HT-29 (cell line): ENCODE results near the gene KRT84. TPM values are rescaled to one million over a fixed set of nuclear protein-coding genes. Genes with fewer than 3 reads are reported as not detected.
"Not testable (repeated sequence)": the region's sequence is repeated elsewhere in the genome, so short reads cannot be mapped to it uniquely, and the experiment has no call there.

Experiments used
- DNase-seq: peaks from one replicate; pipeline ENCODE4 v3.0.0-alpha.2; 2015; ENCODE audit warnings: low spot score
- total RNA-seq: library from RNA; depleted of rRNA; stranded (reverse); fragments of >200 nt; shearing (Covaris generic); gene quantifications from 2 replicates; pipeline ENCODE4 v1.2.3, GENCODE V29; 2014; rRNA removed

Gene KRT84
- total RNA-seq, 1 experiment from 2014 or later = not detected

DNA sequence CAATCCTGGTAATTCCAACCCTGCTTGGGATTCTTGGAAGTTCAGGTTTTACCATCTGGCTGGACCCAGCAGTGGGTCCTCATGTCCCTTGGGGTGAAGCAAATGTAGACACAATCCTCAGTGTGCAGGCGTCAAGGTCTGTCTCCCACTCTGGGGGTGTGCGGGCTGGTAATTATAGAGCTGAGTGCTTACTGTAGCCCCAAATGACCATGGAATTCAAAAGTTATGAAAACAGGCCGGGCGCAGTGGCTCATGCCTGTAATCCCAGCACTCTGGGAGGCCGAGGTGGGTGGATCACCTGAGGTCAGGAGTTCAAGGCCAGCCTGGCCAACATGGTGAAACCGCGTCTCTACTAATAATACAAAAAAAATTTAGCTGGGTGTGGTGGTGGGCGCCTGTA lies 40.4 kb downstream of the KRT84 start:
- DNase-seq = not testable (repeated sequence)

DNA sequence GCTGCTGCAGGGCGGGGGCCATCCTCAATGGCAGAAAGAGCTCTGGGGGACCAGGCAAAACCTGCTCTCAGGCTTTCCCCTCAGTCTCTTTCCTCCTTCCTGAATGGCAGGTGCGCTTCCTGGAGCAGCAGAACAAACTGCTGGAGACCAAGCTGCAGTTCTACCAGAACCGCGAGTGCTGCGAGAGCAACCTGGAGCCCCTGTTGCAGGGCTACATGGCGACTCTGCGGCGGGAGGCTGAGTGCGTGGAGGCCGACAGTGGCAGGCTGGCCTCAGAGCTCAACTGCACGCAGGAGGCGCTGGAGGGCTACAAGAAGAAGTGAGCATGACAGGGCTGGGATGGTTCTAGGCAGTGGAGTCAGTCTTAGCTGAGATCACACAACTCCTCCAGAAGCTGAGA lies 41.3 kb downstream of the KRT84 start:
- DNase-seq = no peak

DNA sequence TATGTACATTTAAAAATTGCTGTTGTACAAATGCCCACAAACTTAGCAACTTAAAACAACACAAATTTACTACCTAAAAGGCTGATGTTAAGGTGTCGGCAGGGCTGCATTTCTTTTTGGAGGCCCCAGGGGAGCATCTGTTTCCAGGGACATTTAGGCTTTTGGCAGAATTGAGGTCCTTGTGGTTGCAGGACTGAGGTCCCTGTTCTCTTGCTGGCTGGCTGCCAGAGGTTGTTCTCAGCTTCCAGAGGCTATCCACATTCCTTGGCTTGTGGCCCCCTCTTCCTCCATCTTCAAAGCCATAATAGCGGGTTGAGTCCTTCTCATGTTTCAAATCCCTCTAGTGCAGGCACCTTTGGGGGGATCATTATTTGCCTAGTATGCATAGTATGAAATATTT lies 41.9 kb downstream of the KRT84 start:
- DNase-seq = no peak

DNA sequence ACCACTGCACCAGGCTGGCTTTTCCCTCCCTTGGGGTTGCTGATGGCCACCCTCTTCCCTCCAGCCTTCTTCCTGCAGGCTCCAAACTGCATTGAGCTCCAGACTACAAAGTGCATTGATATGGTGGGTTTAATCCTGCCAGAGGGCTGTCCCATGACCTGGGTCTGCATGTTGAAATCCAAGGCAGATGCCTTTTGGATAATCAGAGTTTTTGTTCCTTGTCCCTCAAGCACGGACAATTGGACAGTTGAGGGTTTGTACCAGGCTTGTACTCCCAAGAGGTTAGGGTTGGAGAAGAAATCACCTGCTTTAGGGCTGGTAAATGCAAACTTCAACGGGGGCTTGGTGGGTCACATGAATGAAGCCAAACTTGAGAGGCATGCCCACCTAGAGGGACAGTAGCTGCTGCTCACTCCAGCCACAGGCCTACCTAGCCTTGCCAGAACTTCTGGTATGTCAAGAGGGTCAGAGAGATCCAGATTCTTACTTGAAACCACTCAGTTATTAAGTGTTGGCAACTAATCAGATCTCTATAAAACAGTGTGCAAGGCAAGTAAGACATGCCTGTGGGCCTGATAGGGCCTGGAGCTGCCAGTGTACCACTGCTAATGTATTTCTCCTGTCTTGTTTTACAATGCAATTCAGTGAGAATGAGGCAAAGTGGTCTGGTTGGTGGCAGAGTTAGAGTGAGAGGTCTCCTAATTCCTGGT lies 42.5 kb downstream of the KRT84 start:
- no peak for DNase-seq

DNA sequence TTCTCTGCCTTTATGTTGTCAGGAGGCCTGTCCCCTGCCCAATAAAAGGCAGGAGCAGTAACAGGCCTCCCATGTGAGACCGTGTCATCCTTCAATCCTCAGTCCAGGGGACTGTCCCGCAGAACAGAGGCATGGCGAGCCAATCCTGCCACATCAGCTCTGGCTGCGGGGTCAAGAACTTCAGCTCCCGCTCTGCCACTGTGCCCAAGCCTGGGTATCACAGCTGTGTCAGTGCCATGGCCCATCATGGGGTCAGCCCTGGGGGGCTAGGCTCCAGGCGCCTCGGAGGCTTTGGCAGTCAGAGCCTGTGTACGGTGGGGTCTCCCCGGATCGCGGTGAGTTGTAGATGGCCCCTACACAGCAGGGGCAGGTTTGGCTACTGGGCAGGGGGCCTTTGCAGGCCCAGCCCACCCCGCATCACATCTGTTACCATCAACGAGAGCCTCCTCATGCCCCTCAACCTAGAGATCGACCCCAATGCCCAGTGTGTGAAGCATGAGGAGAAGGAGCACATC lies 44.3 kb downstream of the KRT84 start:
- DNase-seq = no peak

DNA sequence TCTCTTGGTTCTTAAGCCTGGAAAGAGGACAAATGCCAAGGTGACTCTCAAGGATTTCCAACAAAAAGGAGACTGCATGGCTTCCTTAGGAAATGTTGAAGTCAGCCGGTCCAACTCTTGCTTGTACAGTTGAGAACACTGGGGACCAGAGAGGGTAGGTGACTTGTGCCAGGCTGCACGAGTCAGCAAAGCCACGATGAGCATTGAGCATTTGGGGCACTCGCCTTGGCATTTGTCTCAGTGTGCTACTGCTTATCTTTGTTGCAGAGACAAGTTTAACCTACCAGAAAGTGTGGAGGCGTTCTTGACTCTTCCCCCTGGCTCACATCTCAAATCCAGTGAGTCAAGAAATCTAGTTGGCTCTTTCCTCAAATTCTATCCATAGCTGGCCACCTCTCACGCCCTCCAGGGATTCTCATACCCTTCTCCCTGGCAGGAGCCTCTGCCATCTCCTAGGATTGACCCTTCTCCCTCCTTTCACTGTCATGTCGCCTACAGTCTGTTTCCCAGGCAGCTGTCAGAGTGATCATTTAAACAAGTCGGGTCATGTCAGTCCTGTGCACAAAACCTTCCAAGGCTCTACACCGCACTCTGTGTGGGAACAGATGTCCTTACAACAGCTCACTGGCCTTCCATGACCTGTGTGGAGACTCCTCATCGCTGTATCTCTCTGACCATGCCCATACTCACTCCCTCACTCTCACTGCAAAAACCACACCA lies 47.1 kb downstream of the KRT84 start:
- DNase-seq = no peak

DNA sequence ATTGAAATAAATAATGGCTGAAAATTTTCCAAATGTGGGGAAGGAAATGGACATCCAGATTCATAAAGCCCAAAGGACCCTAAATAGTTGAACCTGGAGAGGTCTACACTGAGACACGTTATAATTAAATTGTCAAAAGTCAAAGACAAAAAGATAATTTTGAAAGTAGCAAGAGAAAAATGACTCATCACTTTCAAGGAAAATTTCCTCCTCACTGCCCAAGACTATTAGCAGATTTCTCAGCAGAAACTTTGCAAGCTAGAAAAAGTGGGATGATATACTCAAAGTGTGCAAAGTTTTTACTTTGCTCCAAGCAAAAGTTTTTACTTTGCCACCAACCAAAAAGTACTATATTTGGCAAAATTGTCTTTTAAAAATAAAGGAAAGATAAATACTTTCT lies 48.4 kb downstream of the KRT84 start:
- no peak for DNase-seq

DNA sequence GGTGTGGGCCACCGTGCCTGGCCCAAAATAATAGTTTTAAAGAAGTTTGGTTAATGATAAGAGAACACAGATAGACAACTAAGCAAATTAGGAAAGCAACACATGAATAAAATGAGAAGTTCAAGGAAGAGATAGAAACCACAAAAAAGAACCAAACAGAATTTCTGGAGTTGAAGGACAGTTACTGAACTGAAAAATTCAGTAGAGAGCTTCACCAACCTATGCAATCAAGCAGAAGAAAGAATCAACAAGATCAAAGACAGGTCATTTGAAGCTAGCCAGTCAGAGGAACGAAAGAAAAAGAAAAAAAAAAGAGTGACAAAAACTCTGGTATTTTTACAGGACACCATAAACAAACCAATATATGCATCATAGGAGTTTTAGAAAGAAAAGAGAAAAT lies 48.8 kb downstream of the KRT84 start:
- DNase-seq = no peak

DNA sequence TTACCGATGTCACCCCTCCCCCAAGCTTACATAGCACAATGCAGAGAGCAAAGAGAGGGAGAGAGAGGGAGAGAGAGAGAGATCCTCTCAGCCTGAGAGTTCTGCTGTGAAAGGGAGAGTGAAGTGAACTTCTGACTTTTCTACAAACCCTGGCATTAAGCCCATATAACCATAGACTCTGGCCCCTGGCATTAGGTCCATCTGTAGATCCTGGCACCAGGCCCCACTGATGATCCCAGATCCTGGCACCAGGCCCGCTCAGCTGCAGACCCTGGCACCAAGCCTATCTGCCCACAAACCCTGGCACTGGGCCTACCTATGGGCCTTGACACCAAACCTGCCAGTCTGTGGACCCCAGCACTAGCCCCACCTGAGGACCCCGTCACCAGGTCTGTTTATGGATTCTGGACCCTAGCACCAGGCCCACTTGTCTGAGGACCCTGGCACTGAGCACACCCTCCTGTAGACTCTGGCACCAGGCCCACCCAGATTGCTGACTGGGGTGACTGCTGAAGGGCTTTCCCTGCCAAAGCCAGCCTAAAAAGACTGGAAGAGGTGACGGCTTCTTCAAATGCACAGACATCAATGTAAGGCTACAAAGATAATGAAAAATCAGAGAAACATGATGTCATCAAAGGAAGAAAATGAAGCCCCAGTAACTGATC lies 49.7 kb downstream of the KRT84 start:
- DNase-seq = peak; percentile 52

DNA sequence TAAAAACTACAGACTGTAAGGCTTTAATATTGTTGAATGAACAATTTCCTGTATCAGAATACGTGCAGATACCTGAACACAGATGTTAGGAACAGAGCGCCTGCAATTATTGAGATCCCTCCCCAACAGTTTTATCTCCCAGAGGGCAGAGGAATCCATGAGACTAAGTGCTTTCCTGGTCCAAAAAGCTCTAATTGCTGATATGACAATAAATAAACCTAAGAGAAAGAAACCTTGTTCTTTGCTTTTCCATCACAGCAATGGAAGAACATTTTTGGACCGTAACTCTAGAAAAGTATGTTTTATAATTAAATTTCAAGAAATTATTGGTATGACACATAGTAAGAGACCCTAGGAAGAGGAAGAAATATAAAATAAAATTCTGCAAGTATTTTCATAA lies 51.3 kb downstream of the KRT84 start:
- DNase-seq = no peak

DNA sequence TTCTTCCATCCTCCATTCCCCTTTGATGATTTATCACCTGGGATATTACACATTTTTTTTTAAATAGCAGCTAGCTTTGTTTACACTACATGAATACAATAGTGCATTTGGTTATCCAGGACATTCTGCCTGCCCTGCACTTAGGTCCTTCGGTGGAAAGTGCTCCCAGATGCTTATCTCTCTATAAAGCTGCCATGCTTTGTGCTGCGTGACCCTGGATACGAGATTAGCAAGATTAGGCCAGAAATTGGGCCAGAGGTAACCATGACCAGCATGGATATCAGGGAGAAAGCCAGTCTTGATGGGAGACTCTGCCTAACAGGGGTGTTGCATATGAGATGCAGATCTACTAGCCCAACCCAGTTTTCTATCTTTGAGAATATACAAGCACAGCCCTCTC lies 52.1 kb downstream of the KRT84 start:
- peak; percentile 45 for DNase-seq

DNA sequence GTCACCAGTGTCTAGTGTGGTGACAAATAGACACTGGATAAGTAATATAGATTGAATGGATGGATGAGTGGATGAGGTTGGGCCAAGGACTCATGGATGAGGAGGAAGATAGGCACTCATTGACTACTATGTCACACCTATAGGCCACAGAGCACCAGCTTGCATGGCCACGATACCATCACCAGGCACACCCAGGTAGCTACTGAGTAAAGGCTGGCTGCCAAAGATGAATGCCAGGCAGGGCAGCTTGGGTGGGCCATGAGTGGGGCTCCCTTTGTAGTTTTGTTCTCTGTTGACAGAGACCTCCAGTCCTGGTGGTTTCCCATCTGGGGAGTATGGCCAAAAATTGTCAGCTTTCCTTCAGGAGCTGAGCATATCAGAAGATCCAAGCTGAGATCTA lies 53.1 kb downstream of the KRT84 start:
- DNase-seq = no peak

DNA sequence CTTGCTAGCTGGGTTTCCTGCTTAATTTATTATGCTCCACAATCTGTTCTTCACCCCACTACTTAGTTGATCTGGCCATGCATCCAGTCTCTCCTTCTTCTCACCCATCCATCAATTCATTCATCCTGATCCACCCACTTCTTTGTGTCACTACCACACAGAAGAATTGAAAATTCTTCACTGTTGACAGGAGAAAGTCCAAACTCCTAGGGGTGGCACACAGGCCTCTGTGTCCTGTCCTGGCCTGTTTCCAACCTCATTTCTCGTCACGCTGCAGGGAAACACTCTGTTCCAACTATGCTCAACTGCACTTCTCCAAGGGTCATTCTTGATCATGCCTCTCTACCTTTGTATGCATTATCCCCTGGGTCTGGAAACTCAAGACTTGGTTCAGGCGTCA lies 53.6 kb downstream of the KRT84 start:
- DNase-seq = no peak

DNA sequence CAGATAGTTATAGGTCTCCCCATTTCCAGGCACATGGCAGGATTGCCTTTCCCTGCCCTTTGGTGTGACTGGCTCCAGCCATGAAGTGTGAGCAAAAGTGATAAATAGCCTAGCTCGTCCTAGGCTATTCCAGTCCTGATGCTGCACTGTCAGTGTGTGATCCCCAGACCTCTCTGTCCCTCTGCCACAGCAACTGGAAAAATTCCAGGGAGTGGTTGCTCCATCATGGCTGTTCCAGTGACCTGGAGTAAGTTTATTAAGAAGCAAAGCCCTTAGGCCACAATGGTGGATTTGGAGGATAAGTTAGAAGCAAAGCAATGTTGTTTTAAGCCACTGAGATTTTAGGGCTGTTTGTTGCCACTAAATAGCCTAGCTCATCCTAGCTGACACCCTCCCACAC lies 54.4 kb downstream of the KRT84 start:
- DNase-seq = no peak

DNA sequence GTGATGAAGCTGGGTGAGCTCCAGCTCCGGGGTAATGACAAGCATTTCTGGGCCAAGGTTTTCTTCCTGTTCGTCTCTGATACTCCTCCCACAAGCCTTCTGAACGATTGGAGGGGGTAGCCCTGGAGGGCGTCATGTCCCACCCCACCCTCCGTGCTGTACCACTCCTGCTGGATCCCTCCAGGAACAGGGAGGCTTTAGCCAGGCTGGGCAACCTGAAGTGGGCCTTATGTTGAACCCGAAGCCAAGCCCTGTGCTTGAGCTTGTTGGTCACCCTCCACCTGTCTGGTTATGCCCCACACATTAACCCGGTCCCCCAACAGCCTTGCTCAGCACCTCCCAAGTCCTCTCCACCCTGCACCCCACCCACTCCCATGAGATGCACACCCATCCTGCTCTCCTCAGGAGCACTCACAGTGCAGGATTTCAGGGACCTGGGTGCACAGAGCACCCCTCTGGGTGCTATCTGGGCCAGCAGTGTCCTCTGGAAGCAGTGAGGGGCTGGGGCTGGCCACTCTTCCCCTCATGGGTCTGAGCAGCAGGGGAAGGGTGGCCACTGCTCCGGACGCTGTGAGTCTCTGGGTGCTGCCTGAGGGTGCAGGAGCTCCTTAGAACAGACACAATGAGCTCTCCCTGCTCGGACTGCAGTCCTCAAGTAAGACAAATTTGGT lies 57.5 kb downstream of the KRT84 start:
- DNase-seq = no peak

Other genes starting within 250 kb of the KRT84 start
- 24.7 and 27.0 TPM in 2 replicates for gene KRT80, start 193.6 kb downstream of the KRT84 start, total RNA-seq
- gene KRT7, start 152.4 kb downstream of the KRT84 start, total RNA-seq = 3.8 and 11.9 TPM in 2 replicates
- gene KRT86, start 111.0 kb downstream of the KRT84 start, total RNA-seq = 0.13 and 0.81 TPM in 2 replicates
- gene KRT81, start 94.1 kb downstream of the KRT84 start, total RNA-seq = 0.21 TPM in 1 of 2 replicates, not detected in the other
- 0.10 and 0.94 TPM in 2 replicates for gene KRT83, start 64.3 kb downstream of the KRT84 start, total RNA-seq
- gene KRT85, start 18.2 kb downstream of the KRT84 start, total RNA-seq = not detected in 2 replicates
- not detected in 2 replicates for gene KRT82, start 20.7 kb upstream of the KRT84 start, total RNA-seq
- 0.08 TPM in 2 replicates for gene KRT75, start 48.7 kb upstream of the KRT84 start, total RNA-seq
- 0.23 TPM in 1 of 2 replicates, not detected in the other for gene KRT6B, start 66.5 kb upstream of the KRT84 start, total RNA-seq
- gene KRT6C, start 88.2 kb upstream of the KRT84 start, total RNA-seq = not detected in 2 replicates
- not detected in 2 replicates for gene KRT6A, start 107.6 kb upstream of the KRT84 start, total RNA-seq
- gene KRT5, start 134.7 kb upstream of the KRT84 start, total RNA-seq = not detected in 2 replicates
- gene KRT71, start 167.5 kb upstream of the KRT84 start, total RNA-seq = not detected in 2 replicates
- not detected in 2 replicates for gene KRT74, start 188.2 kb upstream of the KRT84 start, total RNA-seq
- not detected in 2 replicates for gene KRT72, start 215.8 kb upstream of the KRT84 start, total RNA-seq
- not detected in 2 replicates for gene KRT73, start 232.9 kb upstream of the KRT84 start, total RNA-seq